HepG2 (cell line): Measurements from ENCODE around the gene PDE4D. TPM values are rescaled to one million over a fixed set of nuclear protein-coding genes. Genes with fewer than 3 reads are reported as not detected.

Source experiments
- AHDC1 ChIP-seq: sonication (generic); formaldehyde crosslinking; IDR thresholded peaks from 2 replicates; pipeline ENCODE4 v1.5.1; 2020; ENCODE audit warnings: mild to moderate bottlenecking, missing genetic modification reagents, borderline replicate concordance
- ATF3 ChIP-seq: sonication (generic); formaldehyde crosslinking; IDR thresholded peaks from 2 replicates; pipeline ENCODE4 v1.4.0; 2020; ENCODE audit warnings: missing genetic modification reagents
- ATF4 ChIP-seq, 2 experiments: fragments of 450-650 bp in 1 of 2; sonication (generic) in 1 of 2; formaldehyde crosslinking; IDR thresholded peaks; 2 replicates each; pipeline versions ENCODE4 v1.5.0 to v1.8.0; 2020 to 2022; ENCODE audit warnings: mild to moderate bottlenecking in 1 of 2, missing genetic modification reagents in 1 of 2
- ATF7 ChIP-seq, 2 experiments: fragments of 450-650 bp in 1 of 2; sonication (generic) in 1 of 2; formaldehyde crosslinking in 1 of 2; IDR thresholded peaks; 2 replicates each; pipeline versions ENCODE4 v1.4.0 to v1.6.1; 2016 to 2020; ENCODE audit warnings: antibody characterized with exemption in 1 of 2, mild to moderate bottlenecking in 1 of 2, missing genetic modification reagents in 1 of 2
- EZH2 ChIP-seq: conservative IDR thresholded peaks from 2 replicates; pipeline ENCODE4 v1.6.1; 2012; ENCODE audit warnings: mild to moderate bottlenecking, low read depth, low read length, moderate library complexity
- HOMEZ ChIP-seq: IDR thresholded peaks from 2 replicates; pipeline ENCODE4 v1.6.1; 2016; ENCODE audit warnings: low read depth
- KAT7 ChIP-seq: IDR thresholded peaks from 2 replicates; pipeline ENCODE4 v1.6.1; 2018; ENCODE audit warnings: borderline replicate concordance, missing compliant biosample characterization
- SIX1 ChIP-seq: sonication (generic); formaldehyde crosslinking; IDR thresholded peaks from 2 replicates; pipeline ENCODE4 v1.4.0; 2020; ENCODE audit warnings: missing genetic modification reagents, borderline replicate concordance
- SMYD3 ChIP-seq: sonication (generic); formaldehyde crosslinking; IDR thresholded peaks from 2 replicates; pipeline ENCODE4 v1.8.1; 2023; ENCODE audit warnings: mild to moderate bottlenecking, missing genetic modification reagents
- TARDBP ChIP-seq: sonication (generic); formaldehyde crosslinking; IDR thresholded peaks from 2 replicates; pipeline ENCODE4 v1.8.0; 2022; ENCODE audit warnings: mild to moderate bottlenecking, missing genetic modification reagents
- TCF7L2 ChIP-seq: IDR thresholded peaks from 2 replicates; pipeline ENCODE4 v1.6.1; 2011; ENCODE audit warnings: mild to moderate bottlenecking, low read depth, low read length, moderate library complexity
- ZGPAT ChIP-seq: IDR thresholded peaks from 2 replicates; pipeline ENCODE4 v1.6.1; 2016; ENCODE audit warnings: mild to moderate bottlenecking
- ZNF264 ChIP-seq: sonication (generic); formaldehyde crosslinking; IDR thresholded peaks from 2 replicates; pipeline ENCODE4 v1.4.0; 2020; ENCODE audit warnings: missing genetic modification reagents
- polyA plus RNA-seq, 8 experiments: library from polyadenylated mRNA; depleted of rRNA in 3 of 8; stranded (reverse) in 7 of 8; unstranded in 1 of 8; fragments of >200 nt; fragmentation: Illumina TruSeq in 4 of 8; extraction: Trizol in 4 of 8; gene quantifications; 2 replicates each; pipeline versions ENCODE4 v1.2.1 to v1.2.3, GENCODE V29; 2011 to 2016; ENCODE audit warnings: low read depth in 4 of 8, missing spikeins in 1 of 8, mixed read lengths in 1 of 8; ENCODE audit not compliant: insufficient read depth in 1 of 8
- total RNA-seq, 5 experiments: library from RNA; depleted of rRNA; stranded (reverse); fragments of >200 nt; fragmentation: Illumina TruSeq; extraction: Trizol; gene quantifications; 2 replicates each; pipeline ENCODE4 v1.2.3, GENCODE V29; 2016; ENCODE audit warnings: low read depth in 1 of 5

PDE4D gene
- total and polyA plus RNA-seq, 2 of the 13 experiments (the other 11 are each of a cell fraction or from before 2014, with no cell fraction given) = 7.0 to 12.2 TPM

- no peak for TF ChIP-seq AHDC1 (CRISPR knock-in tag)
- TF ChIP-seq SMYD3 (CRISPR knock-in tag) = no peak
- TF ChIP-seq TARDBP (CRISPR knock-in tag) = no peak
- no peak for TF ChIP-seq ATF7 (IDR thresholded peaks at IDR 0.05)
- TF ChIP-seq ATF7 (CRISPR knock-in tag; IDR thresholded peaks at IDR 0.05) = no peak
- peak; percentile 52; the same call in 1 of the 2 replicates for TF ChIP-seq ZGPAT (CRISPR knock-in tag)
- TF ChIP-seq SIX1 = peak; percentile 66; the same call in 1 of the 2 replicates
- TF ChIP-seq KAT7 (CRISPR knock-in tag) = peak; percentile 91
- TF ChIP-seq EZH2 = no peak
- TF ChIP-seq HOMEZ = peak; percentile 67; the same call in 1 of the 2 replicates
- peak in 1 of 2 experiments; percentile 98; a peak in 2 of 4 replicates for TF ChIP-seq ATF4 (CRISPR knock-in tag; IDR thresholded peaks at IDR 0.05)
- TF ChIP-seq ATF3 (CRISPR knock-in tag) = peak; percentile 93
- 0 out of 2 replicates have a peak, but pooled peaks have one; percentile 26 for TF ChIP-seq ZNF264 (CRISPR knock-in tag)
- no peak for TF ChIP-seq TCF7L2
These were observed 857.1 kb downstream of the PDE4D start (continued) for GRCh38 chr5:59036274-59036961.
